ENCODE results near the gene RPL26.
"Not testable (repeated sequence)": the region's sequence is repeated elsewhere in the genome, so short reads cannot be mapped to it uniquely, and the experiment has no call there.

RPL26 gene

GRCh38 chr17:8398980-8399379, 16.0 kb upstream of the RPL26 start:
- no peaks in the 10 kb centered on the region for H3K27me3 ChIP-seq (ENCODE audit: low read depth, low read length)
- H3K4me3 ChIP-seq (ENCODE audit: low read length): no peak overlapping the region
- H3K27ac ChIP-seq (ENCODE audit: low read length): no peak overlapping the region
- H2AFZ ChIP-seq (ENCODE audit: low read depth, low read length): no peak overlapping the region
- H4K20me1 ChIP-seq (ENCODE audit: insufficient read depth, low read length): no peaks in the 10 kb centered on the region
- no peaks in the 10 kb centered on the region for H3K79me2 ChIP-seq (ENCODE audit: low read length)
- H3K9ac ChIP-seq (ENCODE audit: low read length): no peak overlapping the region
- no peak overlapping the region for H3K4me2 ChIP-seq (ENCODE audit: low read length)
- H3K36me3 ChIP-seq (replicated peaks; ENCODE audit: low read depth, low read length): no peaks in the 10 kb centered on the region
- H3K9me3 ChIP-seq (ENCODE audit: insufficient read depth, low read length): no peaks in the 10 kb centered on the region
- no peaks in the 10 kb centered on the region for H3K4me1 ChIP-seq (ENCODE audit: low read length)
- TF ChIP-seq EZH2phosphoT487 (IDR thresholded peaks at IDR 0.05; ENCODE audit: low read depth): no peak
- no peak for TF ChIP-seq CTCF (IDR thresholded peaks at IDR 0.05; ENCODE audit: low read depth, low read length)

DNA sequence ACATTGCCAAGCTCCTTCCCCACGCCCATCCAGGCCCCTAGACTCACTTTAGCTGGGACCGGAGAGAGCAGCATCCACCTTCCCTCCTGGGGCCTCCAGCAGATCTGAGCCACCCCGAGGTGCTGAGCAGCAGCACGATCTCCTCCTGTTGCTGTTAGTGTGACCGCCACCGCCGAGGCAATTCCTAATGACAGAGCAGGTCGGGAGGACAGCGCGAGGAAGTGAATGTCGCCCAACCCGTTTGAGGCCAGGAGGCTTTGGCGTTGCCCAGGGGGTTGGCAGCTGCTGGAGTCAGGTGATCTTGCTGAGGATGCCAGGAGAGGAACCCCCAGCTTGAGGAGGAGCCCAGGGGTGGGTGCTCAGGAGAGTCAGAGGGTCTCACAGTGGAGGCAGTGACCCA, 14.6 kb upstream of the RPL26 start, which contains the start of gene RNF222:
RNF222 (minus strand) TSS at position 192 of the 400 bp plus-strand sequence. CDS start 4,366 bp downstream, outside the sequence.
- H3K36me3 ChIP-seq (replicated peaks; ENCODE audit: low read depth, low read length): no peaks in the 10 kb centered on the region
- no peaks in the 10 kb centered on the region for H3K9me3 ChIP-seq (ENCODE audit: insufficient read depth, low read length)
- no peaks in the 10 kb centered on the region for H3K79me2 ChIP-seq (ENCODE audit: low read length)
- H4K20me1 ChIP-seq (ENCODE audit: insufficient read depth, low read length): no peaks in the 10 kb centered on the region
- no peak within 1 kb of the TSS for H3K27ac ChIP-seq (ENCODE audit: low read length)
- H3K4me1 ChIP-seq (ENCODE audit: low read length): peaks cover 6% of the 10 kb centered on the region
- no peak within 1 kb of the TSS for H3K4me2 ChIP-seq (ENCODE audit: low read length)
- H2AFZ ChIP-seq (ENCODE audit: low read depth, low read length): no peak within 1 kb of the TSS
- H3K4me3 ChIP-seq (ENCODE audit: low read length): no peak within 1 kb of the TSS
- H3K9ac ChIP-seq (ENCODE audit: low read length): no peak within 1 kb of the TSS
- TF ChIP-seq EZH2phosphoT487 (IDR thresholded peaks at IDR 0.05; ENCODE audit: low read depth): no peak
- TF ChIP-seq CTCF (IDR thresholded peaks at IDR 0.05; ENCODE audit: low read depth, low read length): no peak
- H3K27me3 ChIP-seq (ENCODE audit: low read depth, low read length): no peaks in the 10 kb centered on the region

- H3K27me3 ChIP-seq (ENCODE audit: low read depth, low read length); H3K4me1 ChIP-seq (ENCODE audit: low read length); H3K4me2 ChIP-seq (ENCODE audit: low read length); H3K9ac ChIP-seq (ENCODE audit: low read length); H3K4me3 ChIP-seq (ENCODE audit: low read length); H3K9me3 ChIP-seq (ENCODE audit: insufficient read depth, low read length); H2AFZ ChIP-seq (ENCODE audit: low read depth, low read length); H4K20me1 ChIP-seq (ENCODE audit: insufficient read depth, low read length); H3K79me2 ChIP-seq (ENCODE audit: low read length); H3K36me3 ChIP-seq (replicated peaks; ENCODE audit: low read depth, low read length); H3K27ac ChIP-seq (ENCODE audit: low read length): not testable (repeated sequence)
Measured at GRCh38 chr17:8394497-8394896, 11.5 kb upstream of the RPL26 start.

- no peaks in the 10 kb centered on the region for H3K27me3 ChIP-seq (ENCODE audit: low read depth, low read length)
- H3K9me3 ChIP-seq (ENCODE audit: insufficient read depth, low read length): no peaks in the 10 kb centered on the region
- no peak for TF ChIP-seq EZH2phosphoT487 (IDR thresholded peaks at IDR 0.05; ENCODE audit: low read depth)
- TF ChIP-seq CTCF (IDR thresholded peaks at IDR 0.05; ENCODE audit: low read depth, low read length): no peak
- no peak overlapping the region for H3K4me3 ChIP-seq (ENCODE audit: low read length)
- peaks cover 6% of the 10 kb centered on the region for H3K4me1 ChIP-seq (ENCODE audit: low read length)
- H4K20me1 ChIP-seq (ENCODE audit: insufficient read depth, low read length): no peaks in the 10 kb centered on the region
- peak overlapping the region; percentile 60 for H2AFZ ChIP-seq (ENCODE audit: low read depth, low read length)
- H3K79me2 ChIP-seq (ENCODE audit: low read length): no peaks in the 10 kb centered on the region
- H3K9ac ChIP-seq (ENCODE audit: low read length): no peak overlapping the region
- no peak overlapping the region for H3K27ac ChIP-seq (ENCODE audit: low read length)
- H3K36me3 ChIP-seq (replicated peaks; ENCODE audit: low read depth, low read length): no peaks in the 10 kb centered on the region
- H3K4me2 ChIP-seq (ENCODE audit: low read length): no peak overlapping the region
Measured at GRCh38 chr17:8393470-8394231, 10.7 kb upstream of the RPL26 start.

Data from OCI-LY3 (cell line).